ENCODE results near the gene CDC42EP4.

CDC42EP4 gene

GRCh38 chr17:73311781-73312641 lies at the start of gene CDC42EP4:
Gene CDC42EP4 (minus strand): TSS chr17:73312001. CDS start chr17:73286500, 25,501 bp downstream.
- peak; percentile 94 for DNase-seq (ENCODE audit: low spot score)

- DNase-seq (ENCODE audit: low spot score): no peak
Measured at GRCh38 chr17:73360961-73361761, 49.4 kb upstream of the CDC42EP4 start.

- peak; percentile 35 for DNase-seq (ENCODE audit: low spot score)
Measured at GRCh38 chr17:73359987-73360410, 48.2 kb upstream of the CDC42EP4 start.

GRCh38 chr17:73359352-73359751 lies 47.6 kb upstream of the CDC42EP4 start:
- DNase-seq (ENCODE audit: low spot score): no peak

GRCh38 chr17:73358668-73359067 lies 46.9 kb upstream of the CDC42EP4 start:
- DNase-seq (ENCODE audit: low spot score): no peak

- no peak for DNase-seq (ENCODE audit: low spot score)
Measured at GRCh38 chr17:73357981-73358380, 46.2 kb upstream of the CDC42EP4 start.

GRCh38 chr17:73357318-73357717 lies 45.5 kb upstream of the CDC42EP4 start:
- no peak for DNase-seq (ENCODE audit: low spot score)

GRCh38 chr17:73356561-73357170 lies 44.9 kb upstream of the CDC42EP4 start:
- no peak for DNase-seq (ENCODE audit: low spot score)

- no peak for DNase-seq (ENCODE audit: low spot score)
Measured at GRCh38 chr17:73354423-73355284, 42.9 kb upstream of the CDC42EP4 start.

- DNase-seq (ENCODE audit: low spot score): no peak
Measured at GRCh38 chr17:73352261-73352660, 40.5 kb upstream of the CDC42EP4 start.

GRCh38 chr17:73351764-73352163 lies 40.0 kb upstream of the CDC42EP4 start:
- DNase-seq (ENCODE audit: low spot score): no peak

- DNase-seq (ENCODE audit: low spot score): no peak
Measured at GRCh38 chr17:73350864-73351263, 39.1 kb upstream of the CDC42EP4 start.

GRCh38 chr17:73349647-73350046 lies 37.8 kb upstream of the CDC42EP4 start:
- no peak for DNase-seq (ENCODE audit: low spot score)

GRCh38 chr17:73349138-73349537 lies 37.3 kb upstream of the CDC42EP4 start:
- DNase-seq (ENCODE audit: low spot score): no peak

GRCh38 chr17:73348829-73349095 lies 37.0 kb upstream of the CDC42EP4 start:
- no peak for DNase-seq (ENCODE audit: low spot score)

- DNase-seq (ENCODE audit: low spot score): no peak
Measured at GRCh38 chr17:73348018-73348828, 36.4 kb upstream of the CDC42EP4 start.

- no peak for DNase-seq (ENCODE audit: low spot score)
Measured at GRCh38 chr17:73347351-73347750, 35.5 kb upstream of the CDC42EP4 start.

- DNase-seq (ENCODE audit: low spot score): no peak
Measured at GRCh38 chr17:73346501-73347162, 34.8 kb upstream of the CDC42EP4 start.

- DNase-seq (ENCODE audit: low spot score): no peak
Measured at GRCh38 chr17:73343739-73344454, 32.1 kb upstream of the CDC42EP4 start.

GRCh38 chr17:73343168-73343634 lies 31.4 kb upstream of the CDC42EP4 start:
- no peak for DNase-seq (ENCODE audit: low spot score)
